Neural crest cell (in vitro differentiated cells): ENCODE data around the gene MYO1E. TPM values are rescaled to one million over a fixed set of nuclear protein-coding genes. Genes with fewer than 3 reads are reported as not detected.

Source experiments
- DNase-seq: peaks from one replicate; pipeline ENCODE4 v3.0.0; 2021; ENCODE audit warnings: low read depth, mixed read lengths, low spot score
- H3K27ac Mint-ChIP-seq: one replicate; pipeline ENCODE4 v1.8.0; 2021; ENCODE audit warnings: mild to moderate bottlenecking, mixed read lengths; ENCODE audit not compliant: unreplicated experiment
- H3K27me3 Mint-ChIP-seq: 2 replicates; pipeline ENCODE4 v1.8.0; 2021; ENCODE audit warnings: low read depth, mild to moderate bottlenecking, mixed read lengths
- H3K36me3 Mint-ChIP-seq: 2 replicates; pipeline ENCODE4 v1.8.0; 2021; ENCODE audit warnings: low read depth, mild to moderate bottlenecking, mixed read lengths
- H3K4me1 Mint-ChIP-seq: 2 replicates; pipeline ENCODE4 v1.8.0; 2021; ENCODE audit warnings: mixed read lengths
- H3K4me3 Mint-ChIP-seq: one replicate; pipeline ENCODE4 v1.8.0; 2021; ENCODE audit warnings: mild to moderate bottlenecking, mixed read lengths
- H3K9me3 Mint-ChIP-seq: 2 replicates; pipeline ENCODE4 v1.8.0; 2021; ENCODE audit warnings: mixed read lengths
- total RNA-seq: library from RNA; stranded (reverse); gene quantifications from 2 replicates; pipeline ENCODE4 v1.2.1, GENCODE V29; 2021
- TF ChIP-seq, protein P1 (sequence below): fragments of 200-600 bp; sonication (generic); conservative IDR thresholded peaks from 2 replicates; pipeline ENCODE4 v1.5.0; 2021; ENCODE audit warnings: antibody characterized with exemption, mild to moderate bottlenecking

Gene MYO1E
- total RNA-seq, 1 donor from 2014 or later = 34.5 TPM

DNA sequence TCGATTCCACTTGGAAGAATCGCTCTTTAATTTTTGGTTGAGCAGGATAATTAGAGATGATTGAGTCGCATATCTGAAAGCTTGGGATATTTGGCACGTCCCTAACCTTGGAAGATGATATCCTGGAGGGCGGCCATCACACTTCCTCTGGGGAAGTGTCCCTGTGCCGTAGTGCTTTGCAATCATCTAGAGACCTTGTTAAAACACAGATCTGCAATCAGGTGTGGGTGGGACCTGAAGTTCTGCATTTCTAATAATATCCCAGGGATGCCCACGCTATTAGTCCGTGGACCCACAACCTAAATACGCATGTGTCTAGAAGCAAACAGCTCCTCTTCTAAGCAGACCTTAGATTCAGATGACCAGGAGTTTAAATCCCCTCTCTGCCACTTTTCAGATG is 20.5 kb downstream of the MYO1E start:
- Mint-ChIP-seq H3K4me1 (peaks cover 6% of the 10 kb centered on the region), H3K9me3 (no peaks in the 10 kb centered on the region), H3K4me3 (no peak overlapping the region), H3K27me3 (no peaks in the 10 kb centered on the region), H3K36me3 (no peaks in the 10 kb centered on the region), H3K27ac (no peak overlapping the region)
- DNase-seq = no peak
- TF ChIP-seq, protein P1, sequence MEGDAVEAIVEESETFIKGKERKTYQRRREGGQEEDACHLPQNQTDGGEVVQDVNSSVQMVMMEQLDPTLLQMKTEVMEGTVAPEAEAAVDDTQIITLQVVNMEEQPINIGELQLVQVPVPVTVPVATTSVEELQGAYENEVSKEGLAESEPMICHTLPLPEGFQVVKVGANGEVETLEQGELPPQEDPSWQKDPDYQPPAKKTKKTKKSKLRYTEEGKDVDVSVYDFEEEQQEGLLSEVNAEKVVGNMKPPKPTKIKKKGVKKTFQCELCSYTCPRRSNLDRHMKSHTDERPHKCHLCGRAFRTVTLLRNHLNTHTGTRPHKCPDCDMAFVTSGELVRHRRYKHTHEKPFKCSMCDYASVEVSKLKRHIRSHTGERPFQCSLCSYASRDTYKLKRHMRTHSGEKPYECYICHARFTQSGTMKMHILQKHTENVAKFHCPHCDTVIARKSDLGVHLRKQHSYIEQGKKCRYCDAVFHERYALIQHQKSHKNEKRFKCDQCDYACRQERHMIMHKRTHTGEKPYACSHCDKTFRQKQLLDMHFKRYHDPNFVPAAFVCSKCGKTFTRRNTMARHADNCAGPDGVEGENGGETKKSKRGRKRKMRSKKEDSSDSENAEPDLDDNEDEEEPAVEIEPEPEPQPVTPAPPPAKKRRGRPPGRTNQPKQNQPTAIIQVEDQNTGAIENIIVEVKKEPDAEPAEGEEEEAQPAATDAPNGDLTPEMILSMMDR = no peak

DNA sequence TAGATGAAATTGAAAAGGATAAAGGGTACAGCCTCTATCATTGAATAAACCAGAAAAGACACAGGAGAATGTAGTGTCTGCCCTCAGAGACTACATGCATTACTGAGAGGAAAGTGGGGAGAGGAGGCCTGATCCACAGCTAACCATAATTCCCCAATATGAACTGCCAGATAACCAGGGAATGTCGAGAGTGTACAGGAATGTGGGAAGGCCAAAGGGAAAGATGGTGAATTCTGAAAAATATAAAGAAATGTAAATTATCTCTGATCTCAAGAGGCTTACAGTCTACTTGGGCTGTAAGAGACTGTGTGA is 22.3 kb downstream of the MYO1E start:
- no peak for DNase-seq
- Mint-ChIP-seq H3K27ac (no peak overlapping the region), H3K4me3 (no peak overlapping the region), H3K27me3 (no peaks in the 10 kb centered on the region), H3K36me3 (no peaks in the 10 kb centered on the region), H3K9me3 (no peaks in the 10 kb centered on the region), H3K4me1 (peaks cover 6% of the 10 kb centered on the region)
- TF ChIP-seq, protein P1 = no peak

DNA sequence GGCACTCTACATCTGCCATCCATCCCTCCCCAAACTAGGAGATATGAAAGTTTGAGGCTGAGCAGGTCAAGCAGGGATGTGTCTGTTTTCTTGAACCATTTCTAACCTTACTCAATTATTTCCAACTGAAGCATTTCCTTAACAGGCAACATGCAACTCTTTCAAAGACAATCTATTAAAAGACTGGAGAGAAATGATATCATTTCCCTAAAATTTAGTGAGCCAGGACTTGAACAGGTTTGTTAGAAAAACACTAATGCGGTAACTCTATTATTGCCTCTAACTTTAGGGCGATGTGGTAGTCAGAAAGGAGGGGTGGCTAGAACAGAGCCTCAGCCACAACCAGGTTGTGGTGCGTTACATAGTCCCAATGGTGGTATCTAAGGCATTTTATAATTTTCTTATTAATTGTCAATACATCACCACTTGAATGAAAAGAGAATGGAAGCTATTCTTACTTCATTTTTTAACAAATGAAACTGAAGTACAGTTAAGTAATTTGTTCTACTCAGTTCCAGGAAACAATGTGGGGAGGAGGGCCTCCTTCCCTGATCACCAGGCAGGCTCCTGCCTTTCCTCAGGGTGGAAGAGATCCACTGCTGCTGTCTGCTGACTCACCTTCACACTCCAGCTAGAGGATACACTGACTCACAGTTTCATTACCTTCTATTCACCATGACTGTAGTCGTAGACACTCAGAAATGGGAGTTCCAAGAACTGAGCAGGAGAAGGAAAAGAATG is 22.8 kb downstream of the MYO1E start:
- Mint-ChIP-seq H3K27me3 (no peaks in the 10 kb centered on the region), H3K36me3 (no peaks in the 10 kb centered on the region), H3K4me1 (peaks cover under 1% of the 10 kb centered on the region), H3K9me3 (no peaks in the 10 kb centered on the region), H3K4me3 (no peak overlapping the region), H3K27ac (no peak overlapping the region)
- TF ChIP-seq, protein P1 = no peak
- no peak for DNase-seq

DNA sequence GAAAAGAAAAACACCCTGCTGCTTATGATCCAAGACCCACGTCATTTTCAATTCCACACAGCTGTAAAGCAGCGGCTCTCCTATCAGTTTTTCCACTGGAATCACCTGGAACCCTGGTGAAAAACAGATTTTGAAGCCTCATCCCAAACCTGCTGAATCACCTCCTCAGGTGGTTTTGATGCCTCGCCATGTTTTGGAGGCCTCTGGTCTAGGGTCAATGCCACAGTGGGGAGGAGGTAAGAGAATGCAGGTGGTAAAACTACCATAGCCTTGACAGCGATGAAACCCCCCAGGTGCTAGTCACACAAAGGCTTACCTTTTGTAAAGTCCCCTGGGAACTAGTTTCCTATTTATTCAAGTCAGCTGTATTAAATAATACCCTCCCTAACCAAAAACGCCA is 24.8 kb downstream of the MYO1E start:
- Mint-ChIP-seq H3K27ac (no peak overlapping the region), H3K9me3 (no peaks in the 10 kb centered on the region), H3K27me3 (no peaks in the 10 kb centered on the region), H3K4me1 (no peaks in the 10 kb centered on the region), H3K4me3 (no peak overlapping the region), H3K36me3 (peaks cover 3% of the 10 kb centered on the region)
- no peak for DNase-seq
- TF ChIP-seq, protein P1 = no peak

DNA sequence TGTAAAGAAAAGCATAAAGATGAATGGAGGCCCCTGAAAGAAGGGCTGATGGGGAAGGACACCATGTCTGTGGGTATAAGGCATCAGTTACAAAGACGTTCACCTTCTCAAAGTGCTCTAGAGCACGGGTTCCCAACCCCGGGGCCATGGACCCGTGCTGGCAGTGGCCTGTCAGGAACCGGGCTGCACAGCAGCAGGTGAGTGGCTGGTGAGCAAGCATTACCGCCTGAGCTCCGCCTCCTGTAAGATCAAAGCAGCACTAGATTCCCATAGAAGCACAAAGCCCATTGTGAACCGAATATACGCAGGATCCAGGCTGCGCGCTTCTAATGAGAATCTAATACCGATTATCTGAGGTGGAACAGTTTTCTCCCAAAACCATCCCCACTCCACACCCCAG is 25.7 kb downstream of the MYO1E start:
- no peak overlapping the region for H3K27ac Mint-ChIP-seq
- peaks cover 3% of the 10 kb centered on the region for H3K36me3 Mint-ChIP-seq
- H3K9me3 Mint-ChIP-seq = no peaks in the 10 kb centered on the region
- H3K4me1 Mint-ChIP-seq = no peaks in the 10 kb centered on the region
- DNase-seq = no peak
- H3K4me3 Mint-ChIP-seq = no peak overlapping the region
- H3K27me3 Mint-ChIP-seq = no peaks in the 10 kb centered on the region
- TF ChIP-seq, protein P1 = no peak
